ENCODE data around the gene STBD1. TPM values are rescaled to one million over a fixed set of nuclear protein-coding genes. Genes with fewer than 3 reads are reported as not detected.

STBD1 gene
- total RNA-seq, 1 experiment from 2014 or later = 3.8 TPM

DNA sequence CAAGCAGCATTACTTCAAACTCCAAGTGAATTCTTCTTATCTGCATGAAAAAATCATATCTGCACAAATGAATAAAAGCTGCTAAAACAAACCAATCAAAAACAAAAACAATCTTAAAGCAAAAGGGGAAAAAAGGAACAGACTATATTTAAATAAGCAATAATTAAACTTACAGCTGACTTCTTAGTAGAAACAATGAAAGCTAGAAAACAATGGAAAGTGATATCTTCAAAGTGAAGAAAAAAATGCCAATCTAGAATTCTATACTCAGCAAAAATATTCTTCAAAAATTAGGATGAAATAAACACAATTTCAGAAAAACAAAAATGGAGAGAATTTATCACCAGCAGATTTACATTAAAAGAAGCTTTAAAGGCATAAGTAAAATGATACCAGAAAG, 20.0 kb downstream of the STBD1 start:
- no peak overlapping the region for H3K4me3 Mint-ChIP-seq (ENCODE audit: unreplicated experiment)
- no peaks in the 10 kb centered on the region for H3K36me3 ChIP-seq (ENCODE audit: control insufficient read depth, insufficient read depth, low read length)
- POLR2A ChIA-PET = interaction anchor here (0.5 kb wide), 1 partner anchor 72 kb away, joined by 4 read pairs; no protein-coding TSS in a partner anchor
- H3K27me3 Mint-ChIP-seq (ENCODE audit: insufficient read depth, unreplicated experiment) = no peaks in the 10 kb centered on the region
- H3K9me3 ChIP-seq = peaks cover 9% of the 10 kb centered on the region; the same call in 1 of the 2 replicates
- H3K27ac Mint-ChIP-seq (ENCODE audit: unreplicated experiment) = no peak overlapping the region
- H3K36me3 Mint-ChIP-seq (ENCODE audit: insufficient read depth, unreplicated experiment) = no peaks in the 10 kb centered on the region
- H3K9me3 Mint-ChIP-seq (ENCODE audit: unreplicated experiment) = peaks cover 28% of the 10 kb centered on the region
- H3K4me3 ChIP-seq (ENCODE audit: low read depth, low read length) = no peak overlapping the region
- no peak for DNase-seq
- no peaks in the 10 kb centered on the region for H3K4me1 ChIP-seq
- BruUV-seq (replicated peaks) = no TSS peak
- CTCF ChIA-PET = no interaction called here
- H3K4me1 Mint-ChIP-seq (ENCODE audit: low read depth, unreplicated experiment) = no peaks in the 10 kb centered on the region
- no peak for TF ChIP-seq CTCF (IDR thresholded peaks at IDR 0.05; ENCODE audit: insufficient read depth in 1 of 2, low read depth in 1 of 2, low read length in 1 of 2, severe bottlenecking in 1 of 2, unreplicated experiment in 1 of 2)
- no peaks in the 10 kb centered on the region for H3K27me3 ChIP-seq (replicated peaks; ENCODE audit: control insufficient read depth, insufficient read depth, low read length)
- intact Hi-C loops (cut with micrococcal nuclease; ENCODE audit: unreplicated experiment) = no loop called here

DNA sequence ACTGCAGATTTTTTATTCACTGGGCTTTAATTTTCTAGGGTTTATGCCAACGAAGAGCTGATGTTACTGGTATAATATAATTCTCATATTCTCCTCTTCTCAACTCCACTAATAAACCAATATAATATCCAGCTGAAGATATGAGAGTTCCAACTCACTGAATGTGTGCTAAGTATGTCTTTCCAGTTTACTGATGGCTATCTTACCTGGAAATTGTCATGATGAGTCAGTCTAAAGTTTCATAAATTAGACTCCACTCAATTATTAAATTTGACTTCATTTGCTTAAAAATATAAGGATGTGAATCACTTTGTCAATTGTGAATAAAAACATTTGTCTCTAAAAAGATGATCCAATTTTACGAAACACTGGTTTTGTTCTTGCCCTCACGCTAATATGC, 28.4 kb downstream of the STBD1 start:
- Histone ChIP-seq H3K4me1 (no peaks in the 10 kb centered on the region), H3K4me3 (ENCODE audit: low read depth, low read length) (no peak overlapping the region), H3K9me3 (no peaks in the 10 kb centered on the region), H3K27me3 (replicated peaks; ENCODE audit: control insufficient read depth, insufficient read depth, low read length) (no peaks in the 10 kb centered on the region), H3K36me3 (ENCODE audit: control insufficient read depth, insufficient read depth, low read length) (no peaks in the 10 kb centered on the region)
- CTCF ChIA-PET = no interaction called here
- H3K4me1 Mint-ChIP-seq (ENCODE audit: low read depth, unreplicated experiment) = no peaks in the 10 kb centered on the region
- no peaks in the 10 kb centered on the region for H3K27me3 Mint-ChIP-seq (ENCODE audit: insufficient read depth, unreplicated experiment)
- no TSS peak for BruUV-seq (replicated peaks)
- no peaks in the 10 kb centered on the region for H3K9me3 Mint-ChIP-seq (ENCODE audit: unreplicated experiment)
- no peak overlapping the region for H3K27ac Mint-ChIP-seq (ENCODE audit: unreplicated experiment)
- no peak for DNase-seq
- no peaks in the 10 kb centered on the region for H3K36me3 Mint-ChIP-seq (ENCODE audit: insufficient read depth, unreplicated experiment)
- TF ChIP-seq CTCF (IDR thresholded peaks at IDR 0.05; ENCODE audit: insufficient read depth in 1 of 2, low read depth in 1 of 2, low read length in 1 of 2, severe bottlenecking in 1 of 2, unreplicated experiment in 1 of 2) = no peak
- POLR2A ChIA-PET = interaction anchor here (0.6 kb wide), 1 partner anchor 68 kb away, joined by 3 read pairs; no protein-coding TSS in a partner anchor
- H3K4me3 Mint-ChIP-seq (ENCODE audit: unreplicated experiment) = no peak overlapping the region
- intact Hi-C loops (cut with micrococcal nuclease; ENCODE audit: unreplicated experiment) = no loop called here

DNA sequence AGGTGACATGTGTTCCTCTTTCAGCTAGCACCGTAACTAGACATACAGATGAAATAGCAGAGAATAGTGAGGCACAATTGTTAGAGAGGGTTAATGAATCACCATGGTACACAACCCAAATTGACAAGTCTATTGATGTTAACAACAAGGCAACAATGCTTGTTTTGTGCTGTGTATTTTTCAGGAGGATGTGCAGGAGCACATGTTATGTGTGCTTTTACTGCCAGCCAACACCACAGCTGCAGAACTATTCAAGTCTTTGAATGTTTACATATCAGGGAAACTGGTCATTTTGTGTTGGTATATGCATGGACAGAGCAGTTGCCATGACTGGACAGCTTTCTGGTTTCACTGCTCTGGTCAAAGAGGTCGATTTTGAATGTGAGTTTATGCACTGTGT, 32.8 kb downstream of the STBD1 start:
- Mint-ChIP-seq H3K36me3 (ENCODE audit: insufficient read depth, unreplicated experiment) (no peaks in the 10 kb centered on the region), H3K4me1 (ENCODE audit: low read depth, unreplicated experiment) (no peaks in the 10 kb centered on the region), H3K27ac (ENCODE audit: unreplicated experiment) (no peak overlapping the region), H3K27me3 (ENCODE audit: insufficient read depth, unreplicated experiment) (no peaks in the 10 kb centered on the region), H3K9me3 (ENCODE audit: unreplicated experiment) (no peaks in the 10 kb centered on the region), H3K4me3 (ENCODE audit: unreplicated experiment) (no peak overlapping the region)
- CTCF ChIA-PET = no interaction called here
- Histone ChIP-seq H3K4me1 (0 out of 2 replicates have a peak, but pooled peaks cover 10% of the 10 kb centered on the region), H3K9me3 (no peaks in the 10 kb centered on the region), H3K27me3 (replicated peaks; ENCODE audit: control insufficient read depth, insufficient read depth, low read length) (no peaks in the 10 kb centered on the region), H3K4me3 (ENCODE audit: low read depth, low read length) (no peak overlapping the region), H3K36me3 (ENCODE audit: control insufficient read depth, insufficient read depth, low read length) (no peaks in the 10 kb centered on the region)
- no peak for DNase-seq
- intact Hi-C loops (cut with micrococcal nuclease; ENCODE audit: unreplicated experiment) = no loop called here
- BruUV-seq (replicated peaks) = no TSS peak
- POLR2A ChIA-PET = no interaction called here
- no peak for TF ChIP-seq CTCF (IDR thresholded peaks at IDR 0.05; ENCODE audit: insufficient read depth in 1 of 2, low read depth in 1 of 2, low read length in 1 of 2, severe bottlenecking in 1 of 2, unreplicated experiment in 1 of 2)

Measured in Caco-2 (cell line).